Measurements from ENCODE around the gene DOCK2.

DNA sequence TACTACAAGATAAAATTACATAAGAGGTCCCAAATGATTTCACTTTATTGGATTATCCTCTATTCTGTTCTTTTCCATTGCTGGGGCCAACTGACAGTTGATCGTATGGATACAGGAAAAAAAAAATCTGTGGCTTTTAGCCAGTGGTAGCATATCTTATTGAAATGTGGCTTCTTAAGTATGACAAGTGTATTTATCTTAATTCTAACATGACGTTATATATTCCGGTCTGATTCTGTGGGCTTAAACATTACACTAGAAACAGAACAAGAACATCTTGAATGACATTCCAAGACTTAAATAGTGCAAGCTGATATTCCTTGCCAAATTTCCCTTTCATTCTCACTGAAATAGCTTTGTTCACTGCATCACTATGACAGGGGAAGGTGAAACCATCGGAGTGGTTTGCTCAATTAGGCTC is 225.3 kb downstream of the DOCK2 start:
- TF ChIP-seq, protein P1, sequence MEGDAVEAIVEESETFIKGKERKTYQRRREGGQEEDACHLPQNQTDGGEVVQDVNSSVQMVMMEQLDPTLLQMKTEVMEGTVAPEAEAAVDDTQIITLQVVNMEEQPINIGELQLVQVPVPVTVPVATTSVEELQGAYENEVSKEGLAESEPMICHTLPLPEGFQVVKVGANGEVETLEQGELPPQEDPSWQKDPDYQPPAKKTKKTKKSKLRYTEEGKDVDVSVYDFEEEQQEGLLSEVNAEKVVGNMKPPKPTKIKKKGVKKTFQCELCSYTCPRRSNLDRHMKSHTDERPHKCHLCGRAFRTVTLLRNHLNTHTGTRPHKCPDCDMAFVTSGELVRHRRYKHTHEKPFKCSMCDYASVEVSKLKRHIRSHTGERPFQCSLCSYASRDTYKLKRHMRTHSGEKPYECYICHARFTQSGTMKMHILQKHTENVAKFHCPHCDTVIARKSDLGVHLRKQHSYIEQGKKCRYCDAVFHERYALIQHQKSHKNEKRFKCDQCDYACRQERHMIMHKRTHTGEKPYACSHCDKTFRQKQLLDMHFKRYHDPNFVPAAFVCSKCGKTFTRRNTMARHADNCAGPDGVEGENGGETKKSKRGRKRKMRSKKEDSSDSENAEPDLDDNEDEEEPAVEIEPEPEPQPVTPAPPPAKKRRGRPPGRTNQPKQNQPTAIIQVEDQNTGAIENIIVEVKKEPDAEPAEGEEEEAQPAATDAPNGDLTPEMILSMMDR (IDR thresholded peaks at IDR 0.05; ENCODE audit: low read length) = no peak
- TF ChIP-seq EZH2phosphoT487 (IDR thresholded peaks at IDR 0.05; ENCODE audit: low read length) = no peak

Data from MM.1S (cell line).